ENCODE measurements around the gene NDUFB5. TPM values are rescaled to one million over a fixed set of nuclear protein-coding genes. Genes with fewer than 3 reads are reported as not detected.

Gene NDUFB5
- total RNA-seq, 4 donors from 2014 or later, result 55.9 to 123 (median 95.2) TPM

DNA sequence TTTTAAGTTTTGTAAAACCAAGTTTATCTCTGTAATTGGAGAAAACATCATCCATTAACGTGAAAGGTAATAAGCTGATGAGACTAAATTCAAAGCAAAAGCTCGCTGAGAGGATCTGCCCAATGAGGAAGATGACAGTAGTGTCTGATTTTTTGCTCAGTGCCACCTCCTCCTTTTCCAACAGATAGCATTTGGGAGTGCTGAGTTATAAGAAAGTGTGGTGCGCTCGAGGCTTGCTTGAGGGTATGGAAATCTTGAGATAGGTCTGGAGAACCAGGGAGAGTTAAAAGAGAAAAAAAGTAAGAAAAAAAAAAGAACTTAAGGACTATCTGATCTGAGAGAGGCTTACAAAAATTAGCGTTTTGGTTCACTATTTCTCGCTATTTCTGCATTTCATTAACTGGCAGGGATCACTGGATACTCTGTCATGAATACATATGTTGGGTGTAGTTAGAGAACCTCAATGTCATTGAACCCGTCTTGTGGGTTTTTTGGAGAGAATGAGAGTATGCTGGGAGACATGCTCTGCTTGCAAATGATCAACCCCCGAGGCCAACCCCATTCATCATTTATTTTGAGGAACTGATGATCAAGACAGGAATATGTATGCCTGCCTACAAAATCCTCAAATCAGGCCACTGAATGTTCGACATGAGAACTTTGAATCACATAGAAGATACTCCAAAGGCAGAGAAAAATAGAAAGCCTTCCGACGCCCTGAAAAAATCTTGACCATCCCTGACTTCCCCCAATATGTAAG, 47.3 kb downstream of the NDUFB5 start:
- peak overlapping the region; percentile 89 to 96 (median 92) for H3K27ac ChIP-seq
- H3K4me3 ChIP-seq, result peak overlapping the region; percentile 76 to 92 (median 81)
- no peaks in the 10 kb centered on the region for H3K9me3 ChIP-seq
- TF ChIP-seq, protein P1, sequence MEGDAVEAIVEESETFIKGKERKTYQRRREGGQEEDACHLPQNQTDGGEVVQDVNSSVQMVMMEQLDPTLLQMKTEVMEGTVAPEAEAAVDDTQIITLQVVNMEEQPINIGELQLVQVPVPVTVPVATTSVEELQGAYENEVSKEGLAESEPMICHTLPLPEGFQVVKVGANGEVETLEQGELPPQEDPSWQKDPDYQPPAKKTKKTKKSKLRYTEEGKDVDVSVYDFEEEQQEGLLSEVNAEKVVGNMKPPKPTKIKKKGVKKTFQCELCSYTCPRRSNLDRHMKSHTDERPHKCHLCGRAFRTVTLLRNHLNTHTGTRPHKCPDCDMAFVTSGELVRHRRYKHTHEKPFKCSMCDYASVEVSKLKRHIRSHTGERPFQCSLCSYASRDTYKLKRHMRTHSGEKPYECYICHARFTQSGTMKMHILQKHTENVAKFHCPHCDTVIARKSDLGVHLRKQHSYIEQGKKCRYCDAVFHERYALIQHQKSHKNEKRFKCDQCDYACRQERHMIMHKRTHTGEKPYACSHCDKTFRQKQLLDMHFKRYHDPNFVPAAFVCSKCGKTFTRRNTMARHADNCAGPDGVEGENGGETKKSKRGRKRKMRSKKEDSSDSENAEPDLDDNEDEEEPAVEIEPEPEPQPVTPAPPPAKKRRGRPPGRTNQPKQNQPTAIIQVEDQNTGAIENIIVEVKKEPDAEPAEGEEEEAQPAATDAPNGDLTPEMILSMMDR (IDR thresholded peaks at IDR 0.05), result no peak
- no peak for TF ChIP-seq POLR2A (IDR thresholded peaks at IDR 0.05)
- peaks cover 5 to 30% (median 7%) of the 10 kb centered on the region in 3 donors for H3K4me1 ChIP-seq
- no peaks in the 10 kb centered on the region for H3K27me3 ChIP-seq
- no peak for DNase-seq
- WGBS, 2 donors, result 35 to 43% methylated on average over 11 of the region's 11 CpGs
- intact Hi-C loops (cut with DNase I), result no loop called here
- no peaks in the 10 kb centered on the region for H3K36me3 ChIP-seq

DNA sequence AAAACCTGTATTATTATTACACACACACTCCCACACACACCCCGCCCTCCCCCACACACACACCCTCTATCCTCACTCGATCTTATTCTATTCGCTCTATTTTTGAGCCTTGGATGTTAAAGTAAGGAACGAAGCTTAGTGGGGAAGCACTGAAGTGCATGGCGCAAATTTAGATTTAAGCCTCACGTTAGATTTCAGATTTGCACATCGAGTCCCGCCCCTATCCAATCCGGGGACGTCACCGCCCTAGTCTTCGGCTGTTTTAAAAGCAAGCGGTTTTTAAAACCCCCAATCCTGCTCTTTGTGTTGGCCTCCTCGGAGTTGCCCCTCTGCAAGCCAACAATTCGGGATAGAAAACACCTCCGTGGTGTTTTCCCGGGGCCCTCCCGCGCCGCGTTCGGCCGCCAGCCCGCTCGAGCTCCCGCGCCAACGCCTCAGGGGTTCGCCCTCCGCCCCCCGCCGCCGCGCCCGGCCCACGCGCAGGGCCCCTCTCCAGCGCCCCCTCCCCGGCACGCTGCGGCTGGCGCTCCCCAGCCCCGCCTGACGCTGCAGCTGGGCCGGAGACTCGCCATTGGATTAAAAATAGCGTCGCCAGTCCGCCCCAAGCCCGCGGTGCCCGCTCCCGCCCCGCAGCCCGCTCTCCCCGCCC, 48.0 kb downstream of the NDUFB5 start, which contains the start of gene USP13:
Gene USP13 (plus strand): TSS at position 594 of the 649 bp plus-strand sequence. CDS start 186 bp downstream, outside the sequence.
- peak within 1 kb of the TSS; percentile 76 to 92 (median 81) for H3K4me3 ChIP-seq
- TF ChIP-seq, protein P1 (IDR thresholded peaks at IDR 0.05), result peak in 2 of 6 experiments; percentile 12 to 35
- TF ChIP-seq POLR2A (IDR thresholded peaks at IDR 0.05), result peak in 1 of 4 donors; percentile 8
- no peaks in the 10 kb centered on the region for H3K36me3 ChIP-seq
- peak within 1 kb of the TSS; percentile 89 to 96 (median 92) for H3K27ac ChIP-seq
- H3K27me3 ChIP-seq, result no peaks in the 10 kb centered on the region
- no peak for DNase-seq
- H3K4me1 ChIP-seq, result peaks cover 5 to 30% (median 7%) of the 10 kb centered on the region in 3 donors
- H3K9me3 ChIP-seq, result no peaks in the 10 kb centered on the region
- WGBS, 2 donors, result 1 to 2% methylated on average over 16 to 18 of the region's 56 CpGs
- intact Hi-C loops (cut with DNase I), result no loop called here

DNA sequence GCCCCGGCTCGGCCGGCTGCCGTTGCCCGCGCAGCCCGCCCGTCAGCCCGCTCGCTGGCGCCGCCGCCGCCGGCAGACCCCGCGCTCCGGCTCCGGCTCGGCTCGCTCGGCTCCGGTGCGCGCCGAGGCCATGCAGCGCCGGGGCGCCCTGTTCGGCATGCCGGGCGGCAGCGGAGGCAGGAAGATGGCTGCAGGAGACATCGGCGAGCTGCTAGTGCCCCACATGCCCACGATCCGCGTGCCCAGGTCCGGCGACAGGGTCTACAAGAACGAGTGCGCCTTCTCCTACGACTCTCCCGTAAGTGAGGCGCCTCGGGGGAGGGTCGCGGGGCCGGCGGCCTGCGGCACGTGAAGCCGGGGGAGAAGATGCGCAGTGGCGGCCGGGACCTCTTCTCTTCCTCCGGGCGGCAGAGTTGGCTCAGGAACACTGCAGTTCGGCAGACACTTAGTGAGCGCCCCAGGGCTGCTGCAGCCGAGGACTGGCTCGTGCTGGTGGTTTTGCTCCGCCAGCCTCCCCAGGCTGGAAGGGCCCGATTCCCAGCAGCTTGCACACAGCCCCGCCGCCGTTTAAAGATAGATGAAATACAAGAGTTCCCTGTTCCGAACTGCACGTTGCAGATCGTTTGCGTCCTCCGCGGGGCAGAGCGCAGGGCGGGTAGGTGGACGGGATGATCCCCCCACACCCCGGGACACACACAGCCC, 48.7 kb downstream of the NDUFB5 start:
- Histone ChIP-seq H3K27ac (peak overlapping the region; percentile 89 to 96 (median 92)), H3K4me3 (peak overlapping the region; percentile 76 to 92 (median 81)), H3K27me3 (no peaks in the 10 kb centered on the region), H3K4me1 (peaks cover 5 to 30% (median 7%) of the 10 kb centered on the region in 3 donors), H3K9me3 (no peaks in the 10 kb centered on the region), H3K36me3 (no peaks in the 10 kb centered on the region)
- intact Hi-C loops (cut with DNase I), result no loop called here
- 0% methylated on average over 10 to 18 of the region's 77 CpGs for WGBS, 2 donors
- DNase-seq, result no peak
- TF ChIP-seq, protein P1 (IDR thresholded peaks at IDR 0.05), result peak in 2 of 6 experiments; percentile 11 to 12
- peak in 1 of 4 donors; percentile 27 for TF ChIP-seq POLR2A (IDR thresholded peaks at IDR 0.05)

DNA sequence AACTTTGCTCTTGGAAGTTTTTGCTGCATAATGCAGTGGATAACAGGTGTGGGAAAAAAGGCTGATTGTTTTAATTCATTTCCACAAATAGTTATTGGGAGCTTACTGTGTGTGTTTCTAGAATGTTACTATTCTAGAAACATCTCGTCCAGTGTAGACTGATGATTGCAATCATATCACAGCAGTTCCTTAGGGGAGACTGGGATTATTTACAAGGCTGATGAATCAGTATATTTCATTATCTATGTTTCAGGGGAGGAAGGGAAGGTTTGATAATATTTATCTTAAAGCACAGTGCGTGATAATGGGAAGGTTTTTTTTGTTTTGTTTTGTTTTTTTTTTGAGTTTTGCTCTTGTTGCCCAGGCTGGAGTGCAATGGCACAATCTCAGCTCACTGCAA, 50.6 kb downstream of the NDUFB5 start:
- Histone ChIP-seq H3K4me3 (no peak overlapping the region), H3K27me3 (no peaks in the 10 kb centered on the region), H3K36me3 (no peaks in the 10 kb centered on the region), H3K9me3 (no peaks in the 10 kb centered on the region), H3K4me1 (peaks cover 5 to 30% (median 7%) of the 10 kb centered on the region in 3 donors), H3K27ac (no peak overlapping the region)
- 74 to 98% methylated on average over 2 of the region's 2 CpGs for WGBS, 2 donors
- DNase-seq, result no peak
- intact Hi-C loops (cut with DNase I), result no loop called here
- TF ChIP-seq POLR2A (IDR thresholded peaks at IDR 0.05), result no peak
- TF ChIP-seq, protein P1 (IDR thresholded peaks at IDR 0.05), result no peak
